Liver (tissue), 3 donors: ENCODE data around the gene SLC34A3.

Experiments
- EGR1 ChIP-seq, 2 donors: IDR thresholded peaks; 2 replicates each; pipeline ENCODE4 v1.6.1; 2016 to 2018; ENCODE audit warnings: antibody characterized with exemption in 2 of 2, low read depth in 2 of 2
- JUND ChIP-seq, 2 donors: IDR thresholded peaks; 2 replicates each; pipeline ENCODE4 v1.6.1; 2016; ENCODE audit warnings: antibody characterized with exemption in 2 of 2
- RAD21 ChIP-seq, 2 donors: IDR thresholded peaks; 2 replicates each; pipeline ENCODE4 v1.6.1; 2016; ENCODE audit warnings: antibody characterized with exemption in 2 of 2, mild to moderate bottlenecking in 2 of 2
- REST ChIP-seq: IDR thresholded peaks from 2 replicates; pipeline ENCODE4 v1.6.1; 2016; ENCODE audit warnings: antibody characterized with exemption, mild to moderate bottlenecking
- TAF1 ChIP-seq: conservative IDR thresholded peaks from 2 replicates; pipeline ENCODE4 v1.6.1; 2016; ENCODE audit warnings: antibody characterized with exemption, mild to moderate bottlenecking
- YY1 ChIP-seq: IDR thresholded peaks from 2 replicates; pipeline ENCODE4 v1.6.1; 2016; ENCODE audit warnings: antibody characterized with exemption, mild to moderate bottlenecking
- TF ChIP-seq, protein P1 (sequence below): fragments of 150-350 bp; IDR thresholded peaks from 2 replicates; pipeline ENCODE4 v1.5.1; 2017; ENCODE audit warnings: improper control_type of control experiment, low read depth, low read length; ENCODE audit not compliant: missing input control
- TF ChIP-seq, protein P2 (sequence below): IDR thresholded peaks from 2 replicates; pipeline ENCODE4 v1.6.1; 2016; ENCODE audit warnings: antibody characterized with exemption
- donor health status: healthy.
- donor health status: healthy.

DNA sequence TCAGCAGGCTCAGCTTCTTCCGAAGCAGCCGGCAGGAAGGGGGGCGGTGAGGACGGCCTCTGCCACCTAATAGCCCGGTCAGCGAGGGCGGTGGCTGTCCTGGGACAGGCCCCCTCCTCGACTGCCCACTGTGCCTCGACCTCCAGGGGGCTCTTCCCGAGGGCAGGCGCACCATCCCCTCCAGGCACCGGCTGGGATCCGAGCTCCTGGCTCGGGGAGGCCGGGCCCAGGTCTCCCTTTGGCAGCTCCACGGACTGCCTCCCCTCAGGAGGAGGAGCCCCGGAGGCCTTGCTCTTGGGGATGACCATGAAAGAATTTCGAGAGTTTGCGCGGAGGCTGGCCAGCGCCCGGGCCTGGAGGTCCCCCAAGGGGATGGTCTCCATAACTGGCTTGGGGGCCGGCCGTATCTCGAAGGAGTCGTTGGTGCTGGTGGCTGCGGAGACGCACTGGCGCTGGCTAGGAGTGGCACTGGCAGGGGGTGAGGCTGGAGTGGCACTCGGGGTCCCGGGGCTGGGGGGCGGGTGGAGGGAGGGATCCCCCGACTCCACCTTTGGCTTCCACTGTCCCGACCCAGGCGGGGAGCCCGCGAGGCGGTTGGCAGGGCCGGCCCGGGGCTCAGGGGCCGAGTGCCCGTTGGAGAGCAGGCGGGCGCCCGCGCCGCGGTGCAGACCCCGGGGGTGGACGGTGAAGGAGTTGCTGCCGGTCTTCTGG is 31.1 kb upstream of the SLC34A3 start:
- TF ChIP-seq YY1 = no peak
- TF ChIP-seq RAD21 (IDR thresholded peaks at IDR 0.05) = no peak
- TF ChIP-seq EGR1 (IDR thresholded peaks at IDR 0.05; ENCODE audit: low read depth in 2 of 2) = no peak
- TF ChIP-seq, protein P1, sequence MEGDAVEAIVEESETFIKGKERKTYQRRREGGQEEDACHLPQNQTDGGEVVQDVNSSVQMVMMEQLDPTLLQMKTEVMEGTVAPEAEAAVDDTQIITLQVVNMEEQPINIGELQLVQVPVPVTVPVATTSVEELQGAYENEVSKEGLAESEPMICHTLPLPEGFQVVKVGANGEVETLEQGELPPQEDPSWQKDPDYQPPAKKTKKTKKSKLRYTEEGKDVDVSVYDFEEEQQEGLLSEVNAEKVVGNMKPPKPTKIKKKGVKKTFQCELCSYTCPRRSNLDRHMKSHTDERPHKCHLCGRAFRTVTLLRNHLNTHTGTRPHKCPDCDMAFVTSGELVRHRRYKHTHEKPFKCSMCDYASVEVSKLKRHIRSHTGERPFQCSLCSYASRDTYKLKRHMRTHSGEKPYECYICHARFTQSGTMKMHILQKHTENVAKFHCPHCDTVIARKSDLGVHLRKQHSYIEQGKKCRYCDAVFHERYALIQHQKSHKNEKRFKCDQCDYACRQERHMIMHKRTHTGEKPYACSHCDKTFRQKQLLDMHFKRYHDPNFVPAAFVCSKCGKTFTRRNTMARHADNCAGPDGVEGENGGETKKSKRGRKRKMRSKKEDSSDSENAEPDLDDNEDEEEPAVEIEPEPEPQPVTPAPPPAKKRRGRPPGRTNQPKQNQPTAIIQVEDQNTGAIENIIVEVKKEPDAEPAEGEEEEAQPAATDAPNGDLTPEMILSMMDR = no peak
- TF ChIP-seq TAF1 = no peak
- TF ChIP-seq REST = no peak
- TF ChIP-seq, protein P2, sequence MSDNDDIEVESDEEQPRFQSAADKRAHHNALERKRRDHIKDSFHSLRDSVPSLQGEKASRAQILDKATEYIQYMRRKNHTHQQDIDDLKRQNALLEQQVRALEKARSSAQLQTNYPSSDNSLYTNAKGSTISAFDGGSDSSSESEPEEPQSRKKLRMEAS = no peak
- TF ChIP-seq JUND (IDR thresholded peaks at IDR 0.05) = no peak
